Stimulated activated naive CD8-positive, alpha-beta T cell treated with anti-CD3 and anti-CD28 coated beads, Interleukin-15, Interleukin-2, amounts not matched to agents 100 U/mL and 50 U/mL, for 24 hours (primary cell): ENCODE measurements around the gene ERC2.

Source experiments
- ATAC-seq: fragments of 150-1000 bp; cut with Tn5 transposase; one replicate; pipeline ENCODE4 v1.10.0; 2021
- DNase-seq: peaks from one replicate; pipeline ENCODE4 v3.0.0; 2021

ERC2 gene

GRCh38 chr3:56366641-56367162, 101.6 kb downstream of the ERC2 start:
- DNase-seq: no peak
- ATAC-seq: no peak

- no peak for ATAC-seq
- no peak for DNase-seq
Observed at GRCh38 chr3:56365905-56366640, 102.2 kb downstream of the ERC2 start.

- ATAC-seq: no peak
- no peak for DNase-seq
Observed at GRCh38 chr3:56364665-56365064, 103.6 kb downstream of the ERC2 start.

- DNase-seq: no peak
- ATAC-seq: no peak
Observed at GRCh38 chr3:56363720-56364119, 104.5 kb downstream of the ERC2 start.

GRCh38 chr3:56361731-56362130, 106.5 kb downstream of the ERC2 start:
- DNase-seq: no peak

GRCh38 chr3:56357266-56357665, 111.0 kb downstream of the ERC2 start:
- no peak for DNase-seq
- no peak for ATAC-seq

More at GRCh38 chr3:56361731-56362130, 106.5 kb downstream of the ERC2 start:
- ATAC-seq: no peak

GRCh38 chr3:56356808-56357207, 111.5 kb downstream of the ERC2 start:
- ATAC-seq: no peak

GRCh38 chr3:56355570-56356185, 112.6 kb downstream of the ERC2 start:
- DNase-seq (no peak), ATAC-seq (no peak)

More at GRCh38 chr3:56356808-56357207, 111.5 kb downstream of the ERC2 start:
- DNase-seq: no peak

- ATAC-seq (no peak), DNase-seq (no peak)
Observed at GRCh38 chr3:56351537-56351936, 116.7 kb downstream of the ERC2 start.

GRCh38 chr3:56347219-56347871, 120.9 kb downstream of the ERC2 start:
- DNase-seq (peak; percentile 51), ATAC-seq (peak; percentile 40)

GRCh38 chr3:56342475-56342874, 125.8 kb downstream of the ERC2 start:
- DNase-seq: no peak
- ATAC-seq: no peak

- ATAC-seq (no peak), DNase-seq (no peak)
Observed at GRCh38 chr3:56339671-56340070, 128.6 kb downstream of the ERC2 start.

GRCh38 chr3:56339244-56339643, 129.0 kb downstream of the ERC2 start:
- ATAC-seq (no peak), DNase-seq (no peak)

GRCh38 chr3:56336023-56336422, 132.2 kb downstream of the ERC2 start:
- no peak for DNase-seq
- no peak for ATAC-seq

- DNase-seq: no peak
- no peak for ATAC-seq
Observed at GRCh38 chr3:56324473-56324872, 143.8 kb downstream of the ERC2 start.

GRCh38 chr3:56323986-56324420, 144.3 kb downstream of the ERC2 start:
- ATAC-seq (no peak), DNase-seq (no peak)

- no peak for ATAC-seq
- DNase-seq: no peak
Observed at GRCh38 chr3:56322862-56323261, 145.4 kb downstream of the ERC2 start.

- ATAC-seq (peak; percentile 32), DNase-seq (no peak)
Observed at GRCh38 chr3:56321892-56322291, 146.4 kb downstream of the ERC2 start.

- no peak for ATAC-seq
Observed at GRCh38 chr3:56321383-56321782, 146.9 kb downstream of the ERC2 start.

GRCh38 chr3:56320883-56321282, 147.4 kb downstream of the ERC2 start:
- ATAC-seq (no peak), DNase-seq (no peak)

More at GRCh38 chr3:56321383-56321782, 146.9 kb downstream of the ERC2 start:
- DNase-seq: no peak

- ATAC-seq (no peak), DNase-seq (no peak)
Observed at GRCh38 chr3:56318891-56319290, 149.4 kb downstream of the ERC2 start.

GRCh38 chr3:56316944-56317343, 151.3 kb downstream of the ERC2 start:
- ATAC-seq: no peak
- DNase-seq: no peak

GRCh38 chr3:56314842-56315241, 153.4 kb downstream of the ERC2 start:
- DNase-seq: no peak
- ATAC-seq: no peak
